Activated CD8-positive, alpha-beta memory T cell treated with anti-CD3 and anti-CD28 coated beads for 24 hours (primary cell): Measurements from ENCODE around the gene CD300LD.
A peak's percentile ranks its signal among the peaks of the same experiment; 100 is the strongest.

ENCODE experiments used
- DNase-seq: peaks from one replicate; pipeline ENCODE4 v3.0.0-alpha.2; 2020

The CD300LD gene

DNA sequence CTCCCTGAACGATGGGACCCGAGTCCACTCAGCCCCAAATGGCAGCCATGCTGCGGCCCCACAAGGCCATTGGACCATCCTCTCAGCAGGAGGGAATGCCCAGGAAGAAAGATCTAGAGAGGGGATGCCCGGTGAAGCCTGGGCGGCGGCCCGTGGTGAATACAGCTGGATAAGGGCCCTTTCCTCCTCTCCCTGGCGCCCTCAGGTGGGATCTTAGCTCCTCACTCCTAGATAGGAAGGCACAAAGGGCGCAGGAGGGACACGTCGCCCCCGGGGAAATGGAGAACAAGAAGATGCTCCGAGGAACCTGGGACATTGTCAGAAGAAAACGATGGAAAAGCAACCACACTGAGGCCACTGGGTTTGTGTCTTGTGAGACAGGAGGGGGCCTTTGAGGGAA, 48.7 kb downstream of the CD300LD start:
- no peak for DNase-seq

DNA sequence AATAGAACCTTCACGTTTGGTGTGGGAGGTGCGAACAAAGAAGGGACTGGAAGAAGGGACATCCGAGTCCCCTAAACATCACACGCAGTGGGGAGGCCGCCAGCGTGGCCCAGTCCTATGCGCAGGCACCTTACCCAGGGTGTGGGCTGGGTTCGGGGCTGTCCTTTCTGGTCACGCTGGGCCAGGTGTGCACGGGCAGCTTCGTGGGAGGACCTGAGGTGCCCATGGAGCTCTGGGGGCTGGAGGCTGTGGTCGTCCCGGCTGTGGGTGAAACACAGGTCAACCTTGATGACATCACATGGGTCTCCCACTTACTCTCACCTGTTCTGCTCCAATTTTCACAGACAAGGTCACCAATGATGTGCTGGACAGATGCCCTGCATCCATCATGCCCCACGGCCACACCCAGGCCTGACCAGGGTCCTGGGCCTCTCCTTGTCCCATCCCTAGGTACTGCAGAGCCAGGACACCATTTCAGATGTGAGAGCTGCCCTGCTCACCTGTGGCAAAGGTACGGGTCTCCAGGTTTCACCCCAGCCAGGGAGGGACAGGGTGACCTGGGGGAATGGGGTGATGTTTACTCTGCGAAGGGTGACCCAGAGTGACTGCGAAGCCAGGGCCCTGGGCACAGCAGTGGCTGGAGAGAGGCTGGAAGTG, 49.2 kb downstream of the CD300LD start:
- no peak for DNase-seq

DNA sequence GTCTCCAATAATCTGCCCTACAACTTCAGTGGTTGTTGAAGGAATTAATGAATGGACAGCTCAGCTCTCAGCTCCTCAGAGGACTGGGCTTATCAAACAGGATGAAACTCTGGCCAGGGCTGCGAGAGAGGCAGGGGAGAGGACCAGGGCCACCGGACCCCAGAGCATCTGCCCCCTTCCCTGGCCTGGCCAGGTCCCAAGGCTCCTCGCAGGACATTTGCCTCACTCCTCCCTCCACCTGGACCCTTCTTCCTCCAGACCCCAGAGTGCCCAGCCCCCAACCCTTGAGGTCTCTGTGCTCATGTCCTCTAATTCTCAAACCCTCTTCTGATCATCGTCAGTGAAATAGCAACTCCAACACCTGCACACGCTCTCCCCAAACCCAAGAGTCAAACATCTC, 49.9 kb downstream of the CD300LD start:
- DNase-seq = no peak

DNA sequence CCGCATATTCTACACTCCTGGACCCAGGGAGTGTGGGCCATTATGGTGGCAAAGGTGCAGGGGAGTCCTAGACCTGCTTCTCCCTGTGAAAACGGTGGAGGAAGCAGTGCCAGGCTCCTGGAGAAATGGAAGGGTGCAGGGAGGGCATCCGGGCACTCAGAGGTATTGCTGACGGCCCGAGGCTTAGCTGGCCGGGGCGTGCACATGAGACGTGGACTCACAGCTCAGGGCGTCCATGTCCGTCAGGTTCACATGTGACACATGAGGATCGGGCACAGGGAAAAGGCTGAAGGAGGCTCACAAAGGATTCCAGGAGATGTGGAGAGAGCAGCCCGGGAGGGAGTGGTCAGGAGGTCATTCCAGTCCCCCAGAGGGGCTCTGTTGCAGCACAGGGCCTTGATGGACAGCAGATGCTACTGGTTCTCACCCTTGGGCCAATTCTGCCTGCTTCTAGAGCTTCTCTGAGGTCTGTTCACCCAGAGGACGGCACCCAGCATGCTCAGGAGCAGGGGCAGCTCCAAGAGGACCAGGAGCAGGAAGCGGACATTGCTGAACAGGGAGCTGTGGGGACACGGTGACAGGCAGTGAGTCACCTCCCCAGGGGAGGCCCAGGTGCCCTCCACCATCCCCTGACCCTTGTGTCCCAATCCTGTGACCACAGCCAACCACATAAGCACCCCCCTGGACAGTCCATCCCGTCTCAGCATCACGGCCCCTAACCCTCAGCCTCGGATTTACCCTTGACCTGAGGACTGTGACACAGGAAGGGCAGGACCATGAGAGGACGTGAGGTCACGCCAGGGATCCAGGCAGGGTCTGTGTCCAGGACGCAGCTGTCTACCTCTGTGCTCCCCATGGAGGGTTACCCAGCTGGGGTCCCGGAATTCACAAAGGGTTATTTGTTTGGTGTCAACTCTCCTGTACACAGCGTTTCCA, 50.6 kb downstream of the CD300LD start:
- no peak for DNase-seq

DNA sequence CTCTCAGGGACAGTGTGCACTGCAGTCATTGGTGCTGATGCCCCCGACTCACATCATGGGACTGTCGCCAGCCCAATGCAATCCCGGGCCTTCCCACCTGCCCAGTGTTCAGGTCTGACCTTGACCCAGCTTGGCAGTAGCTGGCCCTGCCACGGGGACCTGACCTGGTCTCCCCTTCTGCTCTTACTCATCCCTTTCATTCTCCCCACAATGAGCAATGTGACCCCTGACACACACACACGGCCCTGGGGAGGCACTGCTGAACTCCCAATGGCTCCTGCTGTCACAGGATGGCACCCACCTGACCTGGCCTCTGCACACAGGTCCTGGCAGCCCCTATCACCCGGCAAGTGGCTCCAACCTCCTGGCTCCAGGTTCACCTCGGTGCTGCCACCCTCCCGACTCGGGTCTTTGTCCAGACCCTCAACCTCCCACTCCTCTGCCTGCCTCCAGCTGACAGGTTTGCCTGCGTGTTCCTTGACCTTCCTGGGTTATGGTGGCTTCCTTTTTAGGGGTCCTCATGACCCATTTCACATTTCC, 52.7 kb downstream of the CD300LD start:
- DNase-seq = no peak

DNA sequence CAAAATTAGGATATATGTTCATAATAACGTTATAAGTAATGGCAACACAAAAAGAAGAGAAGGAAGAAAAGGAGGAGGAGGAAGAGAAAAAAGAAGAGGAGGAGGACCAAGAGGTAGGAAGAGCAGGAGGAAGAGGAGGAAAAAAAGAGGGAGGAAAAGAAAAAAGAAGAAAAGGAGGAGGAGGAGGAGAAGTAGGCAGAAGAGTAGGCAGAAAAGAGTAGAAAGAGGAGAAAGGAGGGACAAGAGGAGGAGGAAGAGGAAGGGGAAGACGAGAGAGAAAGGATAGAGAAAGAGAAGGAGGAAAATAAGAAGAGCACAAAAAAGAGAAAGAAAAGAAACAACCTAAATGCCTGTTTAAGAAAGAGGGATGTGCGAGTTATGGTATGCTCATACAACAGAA, 55.2 kb downstream of the CD300LD start:
- DNase-seq = no peak

DNA sequence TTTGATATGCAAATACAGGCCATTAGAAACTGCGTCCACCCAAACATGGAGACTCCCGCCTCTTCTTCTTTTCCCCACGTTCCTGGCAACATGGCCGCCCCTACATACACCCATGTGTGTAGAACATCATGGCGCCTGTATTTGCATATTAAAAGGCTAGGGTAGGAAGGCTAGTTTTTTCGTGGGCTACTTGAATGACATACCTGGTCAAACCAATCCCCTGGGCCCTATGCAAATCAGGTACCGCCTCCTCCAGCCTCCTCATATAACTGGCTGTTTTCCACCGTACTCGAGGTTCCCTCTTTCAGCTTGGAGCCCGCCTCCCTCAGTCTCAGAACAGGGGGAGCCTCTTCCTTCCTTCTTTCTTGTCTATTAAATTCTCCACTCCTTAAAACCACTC, 60.0 kb downstream of the CD300LD start:
- peak; percentile 53 for DNase-seq

DNA sequence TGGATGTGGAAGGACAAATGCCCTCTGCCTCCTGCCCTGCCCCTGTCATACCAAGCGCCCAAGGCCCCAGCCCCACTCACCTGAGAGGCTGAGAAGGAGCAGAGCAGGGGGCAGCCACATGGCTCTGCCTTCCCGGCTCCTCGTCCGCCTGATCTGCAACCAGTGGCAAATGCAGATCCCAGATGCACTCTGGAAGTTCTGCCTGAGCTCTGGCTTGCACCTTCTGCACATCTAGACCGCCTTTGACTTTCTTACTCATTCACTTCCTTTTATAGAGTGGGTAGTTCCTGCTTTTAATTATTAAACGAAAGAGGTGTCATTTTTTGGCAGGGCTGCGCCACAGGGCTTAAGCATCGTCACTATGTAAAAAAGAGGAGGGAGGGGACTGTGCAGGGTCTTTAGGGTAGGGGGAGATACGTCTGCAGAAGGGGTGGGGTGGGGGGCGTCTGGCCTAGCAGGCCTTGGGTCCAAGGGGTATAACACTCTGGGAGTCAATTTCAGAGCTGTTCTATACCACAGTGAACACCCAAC, 60.8 kb downstream of the CD300LD start, which contains the start of gene CD300LB:
TSS of gene CD300LB (minus strand) at position 245 of the 531 bp plus-strand sequence. CDS start at position 120, 125 bp downstream.
- peak; percentile 32 for DNase-seq

DNA sequence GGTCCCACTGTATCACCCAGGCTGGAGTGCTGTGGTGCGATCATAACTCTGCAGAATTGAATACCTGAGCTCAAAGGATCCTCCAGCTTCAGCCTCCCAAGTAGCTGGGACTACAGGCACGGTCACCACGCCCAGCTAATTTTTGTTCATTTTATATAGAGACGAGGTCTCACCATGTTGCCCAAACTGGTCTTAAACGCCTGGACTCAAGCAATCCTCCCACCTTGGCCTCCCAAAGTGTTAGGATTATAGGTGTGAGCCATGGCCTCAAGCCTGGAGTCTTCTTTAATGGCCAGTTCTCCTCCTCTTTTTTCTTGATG, 61.3 kb downstream of the CD300LD start:
- no peak for DNase-seq
